Cardiac muscle cell (in vitro differentiated cells and primary cell): ENCODE data around the gene TMC5. TPM values are rescaled to one million over a fixed set of nuclear protein-coding genes. Genes with fewer than 3 reads are reported as not detected.
"Not testable (repeated sequence)": the region's sequence is repeated elsewhere in the genome, so short reads cannot be mapped to it uniquely, and the experiment has no call there.

Experiments
- DNase-seq, 2 donors: peaks; one replicate each; pipeline versions ENCODE4 v3.0.0 to v3.0.0-alpha.2; 2010 to 2017; ENCODE audit warnings: low read depth in 1 of 2, low spot score in 1 of 2
- H3K27ac ChIP-seq: fragments of 200-600 bp; sonication (generic); 2 replicates; pipeline ENCODE4 v1.5.1; 2016
- H3K27me3 ChIP-seq: fragments of 200-600 bp; sonication (generic); 2 replicates; pipeline ENCODE4 v1.6.0; 2016; ENCODE audit warnings: control low read depth
- H3K36me3 ChIP-seq: fragments of 200-600 bp; sonication (generic); 2 replicates; pipeline ENCODE4 v1.5.1; 2016; ENCODE audit warnings: control low read depth
- H3K4me1 ChIP-seq: fragments of 200-600 bp; sonication (generic); 2 replicates; pipeline ENCODE4 v1.8.1; 2017; ENCODE audit warnings: low read depth, mild to moderate bottlenecking, mixed run types
- H3K4me3 ChIP-seq: fragments of 200-600 bp; sonication (generic); 2 replicates; pipeline ENCODE4 v1.5.1; 2016; ENCODE audit warnings: mild to moderate bottlenecking
- H3K9me3 ChIP-seq: fragments of 200-600 bp; sonication (generic); 2 replicates; pipeline ENCODE4 v1.5.1; 2017; ENCODE audit warnings: low read depth, mild to moderate bottlenecking, control low read depth
- CTCF ChIP-seq: IDR thresholded peaks from 2 replicates; pipeline ENCODE4 v1.5.1; 2012; ENCODE audit warnings: low read depth, mild to moderate bottlenecking, low read length
- polyA plus RNA-seq: library from polyadenylated mRNA; unstranded; fragments of >200 nt; fragmentation: Nextera tagmentation; extraction: Ambion mirVana; gene quantifications from 2 replicates; pipeline ENCODE4 v1.2.1, GENCODE V29; 2016
- total RNA-seq: library from RNA; depleted of rRNA; stranded (reverse); fragments of >200 nt; gene quantifications from 2 replicates; pipeline ENCODE4 v1.2.3, GENCODE V29; 2016

Gene TMC5
- total and polyA plus RNA-seq, 2 experiments from 2014 or later = 0.21 TPM; not detected in 1

- Histone ChIP-seq H3K4me1 (no peaks in the 10 kb centered on the region), H3K4me3 (no peak overlapping the region), H3K36me3 (peaks cover 20% of the 10 kb centered on the region), H3K27ac (no peak overlapping the region), H3K9me3 (no peaks in the 10 kb centered on the region), H3K27me3 (no peaks in the 10 kb centered on the region)
- DNase-seq = no peak
- no peak for TF ChIP-seq CTCF
Measured at GRCh38 chr16:19532601-19533000, 114.9 kb downstream of the TMC5 start.

- Histone ChIP-seq H3K4me1 (no peaks in the 10 kb centered on the region), H3K9me3 (no peaks in the 10 kb centered on the region), H3K4me3 (no peak overlapping the region), H3K27me3 (no peaks in the 10 kb centered on the region), H3K36me3 (peaks cover 47% of the 10 kb centered on the region), H3K27ac (no peak overlapping the region)
- TF ChIP-seq CTCF = no peak
- DNase-seq = no peak
Measured at GRCh38 chr16:19540241-19540970, 122.7 kb downstream of the TMC5 start.

GRCh38 chr16:19542138-19542821, 124.6 kb downstream of the TMC5 start:
- no peaks in the 10 kb centered on the region for H3K4me1 ChIP-seq
- no peak for DNase-seq
- H3K4me3 ChIP-seq = no peak overlapping the region
- H3K9me3 ChIP-seq = no peaks in the 10 kb centered on the region
- no peaks in the 10 kb centered on the region for H3K27me3 ChIP-seq
- peaks cover 56% of the 10 kb centered on the region for H3K36me3 ChIP-seq
- TF ChIP-seq CTCF = no peak
- H3K27ac ChIP-seq = no peak overlapping the region

GRCh38 chr16:19543278-19543996, 125.8 kb downstream of the TMC5 start:
- not testable (repeated sequence) for H3K4me3 ChIP-seq, H3K4me1 ChIP-seq, H3K9me3 ChIP-seq, H3K27me3 ChIP-seq, H3K27ac ChIP-seq, DNase-seq
- H3K36me3 ChIP-seq = peaks cover 53% of the 10 kb centered on the region

- Histone ChIP-seq H3K9me3 (no peaks in the 10 kb centered on the region), H3K27ac (no peak overlapping the region), H3K36me3 (peaks cover 37% of the 10 kb centered on the region), H3K4me1 (no peaks in the 10 kb centered on the region), H3K27me3 (no peaks in the 10 kb centered on the region), H3K4me3 (no peak overlapping the region)
- no peak for TF ChIP-seq CTCF
- no peak for DNase-seq
Measured at GRCh38 chr16:19548144-19548543, 130.5 kb downstream of the TMC5 start.

Other genes starting within 250 kb of the TMC5 start
- 1.0 and 1.5 TPM in 2 replicates for gene SYT17, start 249.6 kb upstream of the TMC5 start, total RNA-seq
- gene SYT17, start 249.6 kb upstream of the TMC5 start, polyA plus RNA-seq = 0.32 and 0.70 TPM in 2 replicates
- not detected in 2 replicates for gene CLEC19A, start 132.2 kb upstream of the TMC5 start, total RNA-seq
- not detected in 2 replicates for gene CLEC19A, start 132.2 kb upstream of the TMC5 start, polyA plus RNA-seq
- 52.7 and 82.3 TPM in 2 replicates for gene GDE1, start 104.2 kb downstream of the TMC5 start, total RNA-seq
- 67.5 and 84.6 TPM in 2 replicates for gene GDE1, start 104.2 kb downstream of the TMC5 start, polyA plus RNA-seq
- gene CCP110, start 106.1 kb downstream of the TMC5 start, total RNA-seq = 6.4 and 11.7 TPM in 2 replicates
- 8.6 and 11.9 TPM in 2 replicates for gene CCP110, start 106.1 kb downstream of the TMC5 start, polyA plus RNA-seq
- 31.5 and 32.5 TPM in 2 replicates for gene VPS35L, start 137.8 kb downstream of the TMC5 start, total RNA-seq
- 61.6 and 63.0 TPM in 2 replicates for gene VPS35L, start 137.8 kb downstream of the TMC5 start, polyA plus RNA-seq